T-helper 1 cell treated with Interleukin-12 subunit alpha and Interleukin-12 subunit beta and Interleukin-4 antibody, amounts not matched to agents 30 ng/mL and 1 ng/mL, for 36 hours (primary cell): Measurements from ENCODE around the gene DPP8. TPM values are rescaled to one million over a fixed set of nuclear protein-coding genes. Genes with fewer than 3 reads are reported as not detected.
"Not testable (repeated sequence)": the region's sequence is repeated elsewhere in the genome, so short reads cannot be mapped to it uniquely, and the experiment has no call there.

Experiments used
- intact Hi-C: fragments of 100-400 bp; cut with micrococcal nuclease; formaldehyde crosslinking; loops from one replicate; pipeline ENCODE4 v1.15.1; 2024
- total RNA-seq: library from RNA; stranded (reverse); gene quantifications from 2 replicates; pipeline ENCODE4 v1.2.3, GENCODE V29; 2022

DPP8 gene
- total RNA-seq, 1 donor from 2014 or later = 43.6 TPM

- intact Hi-C loops = no loop called here
Observed at GRCh38 chr15:65406424-65407000, 111.0 kb downstream of the DPP8 start.

- intact Hi-C loops = no loop called here
Observed at GRCh38 chr15:65405791-65406423, 111.6 kb downstream of the DPP8 start.

- intact Hi-C loops = no loop called here
Observed at GRCh38 chr15:65404186-65404872, 113.2 kb downstream of the DPP8 start.

GRCh38 chr15:65402961-65403360, 114.5 kb downstream of the DPP8 start:
- intact Hi-C loops = no loop called here

GRCh38 chr15:65401611-65402240, 115.8 kb downstream of the DPP8 start:
- intact Hi-C loops = no loop called here

GRCh38 chr15:65400760-65401610, 116.5 kb downstream of the DPP8 start:
- intact Hi-C loops = loop anchor here (1.0 kb wide), 1 partner anchor 82 kb away; no protein-coding TSS in a partner anchor

- intact Hi-C loops = loop anchor here (1.0 kb wide), 1 partner anchor 81 kb away; no protein-coding TSS in a partner anchor
Observed at GRCh38 chr15:65399997-65400396, 117.5 kb downstream of the DPP8 start.

- intact Hi-C loops = no loop called here
Observed at GRCh38 chr15:65399001-65399706, 118.3 kb downstream of the DPP8 start.

GRCh38 chr15:65398486-65398885, 119.0 kb downstream of the DPP8 start:
- intact Hi-C loops = not testable (repeated sequence)

- intact Hi-C loops = no loop called here
Observed at GRCh38 chr15:65396965-65397317, 120.5 kb downstream of the DPP8 start.

- intact Hi-C loops = no loop called here
Observed at GRCh38 chr15:65396283-65396964, 121.1 kb downstream of the DPP8 start.

- intact Hi-C loops = no loop called here
Observed at GRCh38 chr15:65395567-65396202, 121.8 kb downstream of the DPP8 start.

- intact Hi-C loops = no loop called here
Observed at GRCh38 chr15:65394936-65395335, 122.6 kb downstream of the DPP8 start.

GRCh38 chr15:65394280-65394789, 123.2 kb downstream of the DPP8 start:
- intact Hi-C loops = no loop called here

GRCh38 chr15:65393557-65393956, 123.9 kb downstream of the DPP8 start:
- intact Hi-C loops = no loop called here

GRCh38 chr15:65393091-65393490, 124.4 kb downstream of the DPP8 start:
- intact Hi-C loops = no loop called here
